ENCODE results near the gene IQCN.

The IQCN gene

DNA sequence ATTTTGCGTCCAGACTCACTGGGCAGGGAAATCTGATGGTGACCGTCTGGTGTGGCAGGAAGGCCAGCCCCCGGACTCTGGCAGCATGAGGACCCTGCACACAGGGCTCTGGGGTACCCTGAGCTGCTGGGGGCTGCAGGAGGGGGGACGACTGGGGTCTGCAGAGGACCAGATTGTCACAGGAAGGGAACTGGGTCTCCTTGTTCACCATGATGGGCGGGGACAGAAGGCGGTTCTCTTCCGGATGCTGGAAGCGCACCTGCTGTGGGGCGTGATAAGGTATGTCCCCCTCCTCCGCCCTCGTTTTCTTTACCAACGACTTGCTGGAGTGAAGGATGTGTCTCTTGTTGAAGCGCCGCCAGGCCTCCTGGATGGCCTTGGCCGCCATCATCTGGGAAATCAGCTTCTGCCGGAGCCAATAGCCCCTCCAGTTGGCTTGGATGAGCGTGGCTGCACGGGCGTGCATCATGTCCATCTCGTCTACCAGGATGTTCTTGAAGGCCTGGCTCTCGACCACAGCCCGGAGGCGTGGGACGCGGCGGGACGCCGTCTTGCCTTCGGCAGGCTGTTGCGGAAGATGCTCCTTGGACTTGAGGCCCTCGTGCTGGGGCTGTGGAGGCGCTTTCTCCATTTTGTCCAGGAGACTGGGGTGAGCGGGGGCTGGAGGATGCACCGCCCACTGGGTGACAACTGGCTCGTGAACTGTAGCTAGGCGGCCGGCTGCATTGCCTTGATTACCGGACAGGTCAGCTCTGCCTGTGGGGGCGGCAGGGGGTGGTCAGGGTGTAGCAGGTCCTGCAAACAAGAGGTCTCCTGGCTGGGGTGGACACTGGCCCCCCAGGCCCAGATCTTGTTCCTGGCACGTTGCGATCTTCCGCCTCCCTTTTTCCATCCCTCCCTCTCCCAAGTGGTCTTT, 7.2 kb downstream of the IQCN start:
- no peak for DNase-seq (ENCODE audit: low read depth)

DNA sequence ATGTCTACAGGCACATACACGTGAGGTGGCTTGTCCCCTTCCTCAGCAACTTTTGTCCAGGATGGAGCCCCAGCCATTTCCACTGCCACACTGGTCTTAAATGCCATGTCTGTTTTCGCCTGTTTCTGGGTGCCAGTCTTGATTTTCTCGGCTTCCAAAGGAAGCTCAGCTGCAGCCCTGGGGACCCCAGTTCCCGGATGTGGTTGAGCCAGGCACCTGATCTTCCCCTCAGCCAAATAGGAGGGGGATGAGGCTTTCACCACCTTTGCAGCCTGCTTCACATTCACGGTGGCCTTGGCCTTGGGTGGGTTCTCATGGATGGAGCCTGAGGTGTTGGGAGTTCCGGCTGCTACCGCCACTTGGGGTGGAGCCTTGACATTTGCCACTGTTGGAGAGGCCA, 8.7 kb downstream of the IQCN start:
- no peak for DNase-seq (ENCODE audit: low read depth)

DNA sequence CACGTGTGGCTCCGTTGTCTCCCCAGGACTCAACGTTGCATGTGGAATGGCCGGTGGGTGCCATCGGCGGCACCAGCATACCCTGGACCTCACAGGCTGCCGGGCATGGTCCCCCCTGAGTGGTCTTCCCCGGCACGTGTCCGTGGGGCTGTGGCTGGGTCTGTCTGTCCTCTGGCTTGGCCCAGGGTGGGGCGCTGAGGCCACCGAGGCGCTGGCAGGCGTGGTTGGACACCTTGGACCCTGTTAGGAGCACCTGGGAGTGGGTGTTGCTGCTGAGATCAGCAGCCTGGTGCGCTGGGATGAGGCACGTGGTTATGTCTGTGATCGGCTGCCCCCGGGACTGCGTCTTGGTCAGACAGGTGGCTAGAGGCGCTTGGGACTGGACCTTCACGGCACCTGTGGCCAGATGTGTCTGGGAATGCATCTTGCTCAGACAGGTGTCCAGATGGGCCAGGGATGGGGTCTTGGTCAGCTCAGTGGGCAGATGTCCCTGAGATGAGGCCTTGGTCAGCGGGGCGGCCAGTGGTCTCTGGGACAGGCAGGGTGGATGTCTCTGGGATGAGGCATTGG, 9.2 kb downstream of the IQCN start:
- no peak for DNase-seq (ENCODE audit: low read depth)

DNA sequence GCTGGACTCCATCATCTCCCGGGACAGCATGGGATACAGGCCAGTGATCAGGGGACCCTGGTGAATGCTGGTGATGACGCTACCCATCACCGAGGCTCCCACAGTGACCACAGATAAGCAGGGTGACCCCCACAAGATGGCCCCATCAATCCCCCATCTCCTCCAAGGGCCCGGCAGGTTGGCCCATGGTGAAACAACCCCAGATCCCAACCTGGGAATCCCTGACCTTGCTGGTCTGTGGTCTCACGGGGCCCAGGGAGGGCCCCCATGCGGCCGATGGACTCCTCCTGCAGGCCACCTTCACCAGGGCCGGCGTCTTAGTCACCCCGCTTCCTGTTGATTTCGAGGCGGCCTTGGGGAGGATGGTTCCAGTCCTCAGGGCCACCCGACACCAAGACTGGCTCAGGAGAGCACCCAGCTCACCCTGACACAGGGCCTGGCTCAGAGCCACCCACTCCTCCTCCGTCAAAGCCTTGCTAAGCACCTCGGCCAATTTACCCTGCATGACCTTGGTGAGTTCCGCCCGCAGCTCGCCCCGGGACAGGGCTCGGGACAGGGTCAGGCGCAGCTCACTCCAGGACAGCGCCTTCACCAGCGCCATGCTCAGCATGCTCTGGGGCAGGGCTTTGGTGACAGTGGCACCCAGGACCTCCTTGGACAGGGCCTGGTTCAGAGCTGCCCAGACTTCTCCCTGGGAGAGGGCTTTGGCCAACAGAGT, 10.0 kb downstream of the IQCN start:
- DNase-seq (ENCODE audit: low read depth) = no peak

DNA sequence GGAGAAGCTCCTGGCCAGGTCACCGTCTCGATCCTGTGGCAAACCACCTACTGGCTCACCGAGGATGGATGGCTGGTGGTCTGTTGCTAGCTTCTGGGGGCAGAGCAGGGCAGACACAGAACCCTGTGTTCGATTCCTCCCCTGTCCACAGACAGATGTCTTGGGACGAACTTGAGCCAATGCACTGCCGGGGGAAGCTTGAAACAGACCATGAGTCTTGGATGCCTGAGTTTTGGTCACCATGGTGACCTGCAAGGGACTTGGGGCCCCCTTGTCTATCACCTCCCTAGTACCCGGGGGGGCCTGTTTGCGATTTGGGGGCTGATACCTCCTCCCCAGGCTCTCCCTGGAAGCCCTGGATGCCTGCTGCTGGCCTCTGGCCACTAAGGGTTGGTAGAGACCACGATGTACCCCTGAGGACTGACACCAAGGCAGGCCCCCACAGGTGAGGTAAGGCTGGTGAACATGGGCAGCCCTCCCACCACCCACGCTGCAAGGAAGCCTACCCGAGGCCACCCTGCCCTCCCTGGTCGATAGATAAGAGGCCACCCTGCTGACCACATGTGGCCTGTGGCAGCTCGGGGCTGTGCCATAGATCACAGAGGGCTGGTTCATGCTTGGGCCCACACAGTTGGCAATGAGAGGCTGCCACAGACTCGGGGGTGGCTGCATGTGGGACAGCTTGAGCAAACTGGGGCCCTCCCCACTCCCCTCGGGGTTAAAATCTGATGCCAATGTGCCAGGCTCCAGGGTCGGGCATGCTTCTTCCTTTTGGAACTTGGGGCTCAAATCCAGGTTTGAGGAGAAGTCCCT, 10.7 kb downstream of the IQCN start:
- DNase-seq (ENCODE audit: low read depth) = no peak

DNA sequence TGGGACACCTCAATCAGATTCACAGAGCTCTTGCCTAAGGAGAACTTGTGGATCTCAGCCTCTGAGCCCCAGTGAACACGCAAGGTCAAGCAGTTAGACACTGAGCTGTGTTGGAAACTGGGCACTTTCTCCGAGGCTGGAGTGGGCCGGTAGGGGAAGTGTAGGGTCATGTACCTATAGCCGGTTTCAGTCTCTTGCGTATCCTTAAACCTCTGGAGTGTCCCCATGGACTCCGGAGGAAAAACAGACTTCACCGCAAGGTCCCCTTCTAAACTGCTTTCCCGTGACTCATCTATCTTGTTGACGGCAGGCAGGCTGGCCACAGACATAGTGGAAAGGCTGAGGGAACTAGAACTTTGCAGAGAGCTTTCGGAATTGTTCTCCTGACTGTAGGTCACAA, 11.3 kb downstream of the IQCN start:
- DNase-seq (ENCODE audit: low read depth) = no peak

DNA sequence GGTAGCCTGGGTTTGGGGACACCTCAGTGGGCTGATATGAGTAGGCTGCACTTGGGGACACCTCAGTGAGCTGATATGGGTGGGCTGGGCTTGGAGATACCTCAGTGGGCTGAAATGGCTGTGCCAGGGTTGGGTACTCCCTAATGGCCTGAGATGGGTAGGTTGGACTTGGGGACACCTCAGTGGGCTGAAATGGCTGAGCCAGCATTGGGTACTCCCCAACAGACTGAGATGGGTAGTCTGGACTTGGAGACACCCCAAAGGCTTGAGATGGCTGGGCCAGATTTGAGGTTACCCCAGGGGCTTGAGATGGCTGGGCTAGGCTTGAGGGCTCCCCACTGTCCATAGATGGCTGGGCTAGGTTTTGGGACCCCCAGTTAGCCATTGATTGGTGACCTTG, 12.1 kb downstream of the IQCN start:
- DNase-seq (ENCODE audit: low read depth) = no peak

DNA sequence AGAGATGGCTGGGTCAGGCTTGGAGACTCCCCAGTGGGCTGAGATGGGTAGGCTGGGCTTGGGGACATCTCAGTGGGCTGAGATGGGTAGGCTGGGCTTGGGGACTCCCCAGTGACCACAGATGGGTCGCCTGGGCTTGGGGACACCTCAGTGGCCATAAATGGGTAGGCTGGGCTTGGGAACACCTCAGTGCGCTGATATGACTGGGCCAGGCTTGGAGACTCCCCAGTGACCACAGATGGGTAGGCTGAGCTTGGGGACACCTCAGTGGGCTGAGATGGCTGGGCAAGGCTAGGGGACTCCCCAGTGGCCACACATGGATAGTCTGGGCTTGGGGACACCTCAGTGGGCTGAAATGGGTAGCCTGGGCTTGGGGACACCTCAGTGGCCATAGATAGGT, 12.8 kb downstream of the IQCN start:
- no peak for DNase-seq (ENCODE audit: low read depth)

DNA sequence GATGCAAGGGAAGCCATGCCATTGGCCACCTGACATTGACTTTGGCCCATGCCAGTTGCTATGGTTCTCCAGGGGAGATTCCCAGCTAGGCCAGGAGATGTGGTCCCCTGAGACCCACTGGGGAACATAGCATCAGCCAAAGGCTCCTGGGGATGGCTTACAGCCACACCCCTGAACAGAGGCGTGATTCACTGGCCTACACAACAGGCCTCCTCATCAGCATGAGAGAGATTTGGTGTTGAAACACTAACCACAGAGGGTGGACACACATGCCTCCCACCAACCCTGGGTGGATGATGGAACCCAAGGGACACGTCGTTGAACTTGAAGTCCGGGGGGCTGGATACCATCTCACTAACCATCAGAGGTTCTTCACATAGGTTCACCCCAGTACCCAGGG, 14.4 kb downstream of the IQCN start:
- DNase-seq (ENCODE audit: low read depth) = no peak

DNA sequence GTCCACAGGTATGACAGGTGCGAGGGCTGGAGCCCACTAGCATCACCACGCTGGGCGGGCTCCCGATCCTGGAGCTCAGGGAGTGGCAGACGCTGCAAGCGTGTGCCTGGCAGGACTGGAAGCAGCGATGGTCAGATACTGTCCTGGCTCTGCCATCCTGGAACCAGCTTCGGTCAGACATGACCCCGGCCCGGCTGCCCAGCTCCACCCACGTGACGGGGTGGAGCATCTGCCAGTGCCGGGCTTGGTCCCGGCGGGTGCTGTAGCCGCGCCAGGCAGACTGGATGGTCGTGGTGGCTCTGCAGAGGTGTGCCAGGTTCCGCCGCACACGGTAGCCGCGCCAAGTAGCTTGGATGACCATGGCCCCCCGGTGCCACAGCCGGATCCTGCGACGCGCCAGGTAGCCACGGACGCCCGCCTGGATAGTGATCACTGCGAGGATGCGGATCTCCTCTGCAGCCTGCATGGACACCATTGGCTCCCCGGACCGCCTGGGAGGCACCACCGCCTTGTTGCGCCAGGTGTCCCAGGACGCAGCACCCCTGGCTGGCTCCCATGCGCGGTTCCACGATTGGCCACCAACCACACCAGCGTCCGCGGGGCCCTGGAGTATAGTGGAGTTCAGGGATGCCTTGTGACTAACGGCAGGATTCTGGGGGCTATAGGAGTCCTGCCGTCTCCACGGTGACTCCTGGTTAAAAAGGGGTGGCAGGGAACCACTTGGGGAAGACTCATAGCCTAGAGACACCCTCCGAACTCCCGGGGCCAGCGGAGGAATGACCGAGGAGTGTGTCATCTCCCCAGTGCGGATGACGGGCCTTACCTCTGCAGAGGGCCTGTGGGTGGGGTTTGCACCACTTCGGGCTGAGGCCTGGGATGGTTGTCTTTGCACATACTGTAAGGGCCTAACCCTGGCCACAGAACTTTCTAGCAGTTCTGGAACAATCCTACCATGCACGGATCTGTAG, 16.5 kb downstream of the IQCN start:
- no peak for DNase-seq (ENCODE audit: low read depth)

DNA sequence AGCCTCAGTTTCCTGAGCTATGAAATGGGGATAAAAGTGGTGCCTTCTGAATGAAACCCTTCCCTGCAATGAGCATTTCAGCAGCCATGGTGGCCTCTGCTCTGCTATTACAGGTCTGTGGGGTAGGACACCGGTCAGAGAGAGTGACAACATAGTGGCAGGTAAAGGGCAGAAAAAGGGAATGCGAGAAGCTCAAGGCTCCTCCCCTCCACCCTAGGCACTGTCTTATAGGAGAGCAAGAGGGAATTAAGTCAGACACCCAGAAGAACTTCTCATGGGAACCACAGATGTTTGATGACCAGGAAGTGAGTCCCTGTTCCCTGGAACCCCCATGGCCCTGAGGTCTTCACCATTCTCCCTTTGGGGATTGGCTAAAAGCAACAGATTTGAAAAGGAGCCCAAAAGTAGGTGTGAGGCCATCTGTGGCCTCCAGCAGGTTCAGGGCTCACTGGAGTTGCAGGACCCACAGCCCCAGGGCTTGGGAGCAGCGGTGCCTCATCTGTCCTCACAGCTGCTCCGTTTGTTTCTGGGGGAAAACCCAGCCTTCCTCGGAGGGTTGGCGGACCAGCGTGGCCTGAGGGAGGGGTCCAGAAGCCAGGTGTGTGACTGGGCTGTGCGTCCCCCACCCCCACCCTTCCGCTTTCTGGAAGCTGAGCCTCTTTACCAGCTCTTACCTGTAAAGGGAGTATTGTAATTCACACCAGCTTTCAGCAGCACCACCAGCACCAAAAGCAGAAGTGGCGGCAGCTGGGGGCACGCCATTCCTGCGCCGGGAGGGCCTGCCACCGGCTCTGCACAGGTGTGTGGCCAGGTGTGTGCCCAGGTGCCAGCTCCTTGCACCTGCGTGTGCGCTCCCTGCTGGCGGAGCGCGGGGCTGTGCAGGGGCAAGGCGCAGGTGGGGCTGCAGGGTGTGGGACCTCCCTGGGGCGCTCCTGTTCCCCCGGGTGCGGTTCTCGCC, 19.4 kb downstream of the IQCN start:
- DNase-seq (ENCODE audit: low read depth) = no peak

DNA sequence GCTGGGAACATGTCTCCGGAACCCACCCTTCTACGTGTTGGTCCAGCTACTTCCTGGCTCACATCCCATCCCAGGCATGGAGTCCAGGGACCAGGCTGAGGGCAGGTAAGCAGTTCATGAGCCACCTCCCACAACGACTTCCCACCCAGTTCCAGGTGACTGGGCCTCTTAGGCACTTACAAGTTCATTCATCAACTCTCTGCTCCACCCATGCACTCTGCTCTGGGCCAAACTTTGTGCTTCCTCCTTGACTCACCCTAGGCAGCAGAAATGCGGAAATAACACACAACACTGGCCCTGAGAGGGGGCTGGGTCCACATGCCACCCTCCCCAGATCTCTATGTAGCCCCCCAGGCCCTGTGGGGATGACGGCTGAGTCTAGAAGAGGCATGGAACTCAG, 20.5 kb downstream of the IQCN start:
- DNase-seq (ENCODE audit: low read depth) = no peak

DNA sequence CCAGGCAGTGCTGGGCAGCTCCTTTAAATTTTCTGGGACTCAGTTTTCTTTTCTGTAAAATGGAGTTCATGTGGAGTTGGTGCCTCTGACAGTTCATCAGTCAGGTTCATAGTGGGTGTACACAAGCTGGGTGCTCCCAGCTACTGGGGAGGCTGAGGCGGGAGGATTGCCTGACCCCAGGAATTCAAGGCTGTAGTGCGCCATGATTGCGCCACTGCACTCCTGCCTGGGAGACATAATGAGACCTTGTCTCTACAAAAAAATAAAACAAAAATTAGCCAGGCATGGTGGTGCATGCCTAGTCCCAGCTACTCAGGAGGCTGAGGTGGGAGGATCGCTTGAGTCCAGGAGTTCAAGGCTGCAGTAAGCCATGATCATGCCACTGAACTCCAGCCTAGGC, 21.1 kb downstream of the IQCN start:
- DNase-seq (ENCODE audit: low read depth) = no peak

DNA sequence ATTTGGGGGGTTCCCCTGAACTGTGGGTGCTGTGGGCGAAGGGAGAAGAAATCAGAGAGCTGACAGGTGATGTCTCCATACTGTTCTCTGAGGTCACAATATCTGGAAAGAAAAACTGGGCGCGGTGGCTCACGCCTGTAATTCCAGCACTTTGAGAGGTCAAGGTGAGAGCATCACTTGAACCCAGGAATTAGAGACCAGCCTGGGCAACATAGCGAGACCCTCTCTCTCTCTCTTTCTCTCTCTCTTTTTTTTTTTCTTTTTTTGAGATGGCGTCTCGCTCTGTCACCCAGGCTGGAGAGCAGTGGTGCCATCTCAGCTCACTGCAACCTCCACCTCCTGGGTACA, 21.9 kb downstream of the IQCN start:
- no peak for DNase-seq (ENCODE audit: low read depth)

DNA sequence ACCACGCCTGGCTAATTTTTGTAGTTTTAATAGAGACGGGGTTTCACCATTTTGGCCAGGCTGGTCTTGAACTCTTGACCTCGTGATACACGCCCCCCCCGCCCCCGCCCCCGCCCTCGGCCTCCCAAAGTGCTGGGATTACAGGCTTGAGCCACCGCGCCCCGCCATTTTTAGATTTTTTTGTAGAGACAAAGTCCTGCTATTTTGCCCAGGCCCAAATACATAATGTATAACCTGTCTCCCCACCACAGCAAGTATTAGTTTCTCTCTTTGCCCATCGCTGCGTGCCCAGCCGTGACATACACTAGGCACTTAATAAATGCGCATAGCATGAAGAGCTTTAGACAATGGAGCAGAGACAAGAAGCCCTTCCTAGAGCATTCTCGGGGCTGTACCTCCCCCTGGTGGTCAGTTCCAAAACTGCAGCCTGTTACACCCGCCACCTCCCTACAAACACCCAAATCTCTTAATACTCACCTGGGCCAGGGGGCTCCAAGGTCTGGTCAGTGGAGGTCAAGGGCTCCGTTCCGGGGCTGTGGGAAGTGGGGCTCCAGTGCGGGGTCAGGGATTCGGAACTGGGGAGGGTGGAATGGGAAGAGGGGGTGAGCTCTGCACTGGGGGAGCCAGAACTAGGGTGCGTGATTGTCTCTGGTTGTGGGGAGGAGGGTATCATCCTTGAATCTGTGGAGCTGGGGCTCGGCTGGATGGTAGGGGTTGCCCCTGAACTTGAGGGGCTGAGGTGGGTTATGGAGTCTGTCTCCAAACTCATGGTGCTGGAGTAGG, 22.5 kb downstream of the IQCN start:
- peak; percentile 34 for DNase-seq (ENCODE audit: low read depth)

DNA sequence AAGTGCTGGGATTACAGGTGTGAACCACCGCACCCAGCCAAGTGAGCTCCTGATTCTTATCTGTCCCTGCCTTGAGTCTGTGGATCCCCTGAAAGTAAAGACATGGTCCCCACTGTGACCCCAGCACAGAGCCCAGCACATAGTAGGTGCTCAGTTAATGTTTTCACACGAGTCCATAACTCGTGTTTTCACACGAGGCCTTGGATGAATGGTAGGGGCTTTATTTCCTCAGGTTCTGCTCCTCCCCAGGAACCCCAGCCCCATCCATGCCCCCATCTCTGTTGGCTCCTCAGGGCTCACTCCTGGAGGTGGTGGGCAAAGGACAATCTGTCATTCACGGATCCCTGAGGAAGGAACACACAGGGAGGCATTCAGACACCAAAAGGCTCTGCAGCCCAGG, 24.4 kb downstream of the IQCN start:
- no peak for DNase-seq (ENCODE audit: low read depth)

DNA sequence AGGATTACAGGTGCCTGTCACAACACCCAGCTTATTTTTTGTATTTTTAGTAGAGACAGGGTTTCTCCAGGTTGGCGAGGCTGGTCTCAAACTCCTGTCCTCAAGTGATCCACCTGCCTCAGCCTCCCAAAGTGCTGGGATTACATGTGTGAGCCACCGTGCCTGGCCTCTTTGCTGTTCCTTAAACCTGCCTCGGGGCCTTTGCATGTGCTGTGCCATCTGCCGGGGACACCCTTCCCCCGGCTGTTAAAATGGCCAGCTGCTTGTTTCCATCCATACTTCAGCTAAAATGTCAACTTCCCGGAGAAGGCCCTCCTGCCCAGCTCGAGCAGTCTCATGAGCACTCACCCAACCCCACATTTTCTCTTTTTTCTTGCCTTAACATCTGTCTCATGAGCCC, 29.0 kb downstream of the IQCN start:
- DNase-seq (ENCODE audit: low read depth) = no peak

DNA sequence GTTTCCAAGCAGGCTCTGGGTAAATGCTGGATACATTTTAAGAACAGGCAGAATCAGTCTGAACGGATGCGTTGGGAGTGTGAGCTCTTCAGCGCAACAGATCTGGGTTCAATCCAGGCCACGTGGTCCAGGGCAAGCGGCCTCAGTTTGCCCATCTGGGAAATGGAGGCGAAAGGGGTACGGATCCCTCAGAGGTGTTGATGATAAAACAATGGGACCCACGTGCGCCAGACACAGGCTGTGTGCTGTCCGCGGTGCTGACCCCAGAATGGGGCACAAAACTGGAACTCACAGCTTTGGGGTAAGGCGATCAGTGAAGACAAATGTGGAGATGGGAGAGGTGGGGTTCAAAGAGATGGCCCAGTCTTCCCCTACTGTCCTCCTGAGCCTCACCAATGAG, 34.9 kb downstream of the IQCN start:
- no peak for DNase-seq (ENCODE audit: low read depth)

DNA sequence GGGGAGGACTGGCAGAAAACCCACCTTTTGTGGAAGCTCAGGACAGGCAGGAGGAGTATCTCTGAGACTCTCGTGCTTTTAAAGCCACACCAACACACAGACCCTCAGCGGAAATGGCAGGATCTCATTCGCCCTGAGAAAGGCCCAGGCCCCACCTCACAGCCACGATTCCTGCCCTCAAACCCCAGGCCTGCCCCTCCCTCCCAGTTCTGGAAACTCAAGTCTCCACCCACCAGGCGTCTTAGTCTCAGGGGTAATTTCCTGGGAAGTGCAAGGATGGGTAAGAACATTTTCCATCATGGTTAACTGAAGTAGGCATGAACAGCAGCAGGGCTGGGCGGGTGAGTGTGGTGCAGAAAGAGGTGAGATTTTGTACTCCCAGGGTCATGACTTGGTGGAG, 40.1 kb downstream of the IQCN start:
- DNase-seq (ENCODE audit: low read depth) = no peak
